Measurements from ENCODE around the gene UBASH3A.
"Not testable (repeated sequence)": the region's sequence is repeated elsewhere in the genome, so short reads cannot be mapped to it uniquely, and the experiment has no call there.

UBASH3A gene

GRCh38 chr21:42390696-42391095 is 13.0 kb upstream of the UBASH3A start:
- DNase-seq (ENCODE audit: low read depth) = no peak

- no peak for DNase-seq (ENCODE audit: low read depth)
Observed at GRCh38 chr21:42391297-42391696, 12.4 kb upstream of the UBASH3A start.

DNA sequence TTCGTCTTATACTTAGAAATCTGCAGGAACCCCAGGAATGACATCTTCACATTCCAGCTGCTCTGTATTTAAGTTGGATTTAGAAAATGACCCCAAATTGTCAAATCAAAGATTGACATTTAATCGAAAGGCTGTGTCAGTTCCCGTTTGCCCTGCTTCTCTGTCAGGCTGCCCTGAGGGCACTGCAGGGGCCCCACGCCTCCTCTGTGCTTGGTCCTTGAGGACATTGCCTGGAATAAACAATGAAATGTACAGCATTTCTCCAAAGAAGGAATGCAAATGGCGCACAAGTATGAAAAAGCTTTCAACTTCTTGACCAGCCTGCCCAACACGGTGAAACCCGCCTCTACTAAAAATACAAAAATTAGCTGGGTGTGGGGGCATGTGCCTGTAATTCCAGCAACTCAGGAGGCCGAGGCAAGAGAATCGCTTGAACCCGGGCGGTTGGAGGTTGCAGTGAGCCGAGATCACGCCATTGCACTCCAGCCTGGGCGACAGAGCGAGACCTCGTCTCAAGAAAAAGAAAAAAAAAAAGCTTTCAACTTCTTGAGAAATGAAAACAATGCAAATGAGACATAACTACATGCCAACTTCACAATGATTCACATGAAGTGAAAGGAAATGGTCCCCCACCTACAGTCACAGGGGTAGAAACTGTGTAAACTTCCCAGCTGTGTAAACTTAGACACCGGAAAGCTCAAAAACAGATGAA is 10.8 kb upstream of the UBASH3A start:
- no peak for DNase-seq (ENCODE audit: low read depth)

- DNase-seq (ENCODE audit: low read depth) = no peak
Observed at GRCh38 chr21:42393443-42393950, 10.2 kb upstream of the UBASH3A start.

DNA sequence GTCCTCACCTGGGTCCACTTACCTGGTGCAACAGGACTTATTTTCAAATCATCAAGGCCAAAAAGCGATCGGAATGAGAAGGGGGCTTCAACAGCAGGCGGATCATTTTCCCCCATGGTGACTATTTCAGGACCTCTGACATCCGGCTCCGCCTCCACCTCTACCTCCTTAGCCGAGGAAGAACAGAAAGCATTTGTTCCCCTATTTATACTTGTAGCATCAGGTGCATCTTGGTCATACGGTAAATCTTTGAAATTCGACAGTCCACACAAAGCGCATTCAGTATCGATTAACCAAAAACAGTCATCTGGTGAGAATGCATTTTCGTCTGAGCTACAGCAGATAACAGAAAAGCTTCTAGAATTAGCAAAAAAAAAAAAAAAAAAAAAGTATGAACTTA is 8.4 kb upstream of the UBASH3A start:
- no peak for DNase-seq (ENCODE audit: low read depth)

DNA sequence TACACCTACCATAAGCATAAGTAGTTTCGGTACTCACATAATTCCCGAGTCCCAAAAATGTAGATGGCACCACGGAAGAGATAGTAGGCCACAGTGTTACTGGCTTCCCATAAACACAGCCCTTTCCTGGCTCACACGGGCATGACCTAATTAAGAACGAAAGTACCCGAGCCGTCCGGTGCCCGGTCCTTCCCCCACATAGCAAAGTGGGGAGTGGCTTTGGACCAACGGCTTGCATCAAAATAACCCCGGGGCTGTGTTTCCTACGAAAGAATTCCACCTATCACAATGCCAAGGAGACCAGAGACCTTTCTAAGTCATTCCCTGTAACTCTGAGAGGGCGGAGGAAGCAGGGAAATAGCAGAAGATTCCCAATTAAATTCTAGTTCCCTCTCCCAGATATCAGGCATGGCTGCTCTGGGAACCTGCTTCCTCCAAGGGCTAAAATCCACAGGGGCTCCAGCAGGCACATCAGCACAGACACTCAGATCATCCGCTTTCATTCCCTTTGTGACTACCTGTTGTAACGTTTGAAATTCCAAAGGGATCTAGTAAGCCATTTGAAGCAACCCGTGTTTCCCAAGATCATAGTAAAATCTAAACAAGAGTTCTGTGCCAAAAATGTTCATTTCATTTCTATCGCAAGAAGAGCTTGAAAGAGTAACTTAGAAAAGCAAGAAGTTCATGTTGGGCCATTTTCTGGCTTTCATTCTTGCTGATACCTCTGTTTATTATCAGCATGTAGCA is 7.6 kb upstream of the UBASH3A start, which contains the start of gene TMPRSS3:
TSS of gene TMPRSS3 (minus strand) at position 148 of the 747 bp plus-strand sequence. CDS start 635 bp downstream, outside the sequence.
- no peak for DNase-seq (ENCODE audit: low read depth)

DNA sequence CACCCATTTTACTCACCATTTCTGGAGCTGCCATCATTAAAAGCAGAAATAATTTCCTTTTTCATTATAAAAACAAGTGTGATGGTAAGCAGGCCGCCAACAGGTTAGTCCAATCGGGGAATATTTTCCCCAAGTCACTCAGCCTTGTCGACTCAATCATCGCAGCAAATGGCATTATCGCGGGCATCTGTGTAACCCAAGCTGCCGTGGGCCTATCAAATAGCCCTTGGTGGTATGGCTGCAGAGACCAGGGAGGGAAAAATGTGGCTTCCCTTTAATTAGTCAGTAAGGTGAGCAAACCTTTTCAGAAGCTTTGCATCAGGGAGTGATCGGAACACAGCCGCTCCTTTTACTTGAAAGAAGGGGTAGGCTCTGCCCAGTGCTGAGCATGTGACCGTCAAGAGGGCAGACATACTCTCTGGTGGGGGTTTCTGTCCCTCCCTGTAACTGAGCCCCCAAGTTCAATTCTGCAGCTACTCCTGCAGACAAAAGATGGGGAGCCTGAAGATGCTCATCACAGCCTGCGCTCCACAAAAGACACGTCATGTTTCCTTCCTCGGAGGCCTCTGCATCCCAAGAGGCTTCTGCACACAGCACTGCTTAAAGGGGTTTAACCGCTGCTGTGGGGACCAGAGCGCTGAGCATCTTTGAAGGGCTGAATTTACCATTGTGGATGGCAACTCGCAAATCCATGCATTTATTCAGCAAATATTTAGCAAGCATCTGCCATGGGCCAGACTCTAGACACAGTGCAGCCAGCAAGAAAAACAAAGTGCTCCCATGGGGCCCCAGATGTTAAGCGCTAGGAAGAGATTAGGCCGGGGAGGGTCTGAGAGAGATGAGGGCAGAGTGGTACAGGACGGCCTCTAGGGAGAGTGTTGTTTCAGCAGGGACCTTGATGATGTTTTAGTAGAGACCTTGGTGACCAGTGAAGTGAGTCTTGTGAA is 6.6 kb upstream of the UBASH3A start:
- DNase-seq (ENCODE audit: low read depth) = no peak

GRCh38 chr21:42397746-42398394 is 5.8 kb upstream of the UBASH3A start:
- no peak for DNase-seq (ENCODE audit: low read depth)

- DNase-seq (ENCODE audit: low read depth) = no peak
Observed at GRCh38 chr21:42398436-42399028, 5.2 kb upstream of the UBASH3A start.

DNA sequence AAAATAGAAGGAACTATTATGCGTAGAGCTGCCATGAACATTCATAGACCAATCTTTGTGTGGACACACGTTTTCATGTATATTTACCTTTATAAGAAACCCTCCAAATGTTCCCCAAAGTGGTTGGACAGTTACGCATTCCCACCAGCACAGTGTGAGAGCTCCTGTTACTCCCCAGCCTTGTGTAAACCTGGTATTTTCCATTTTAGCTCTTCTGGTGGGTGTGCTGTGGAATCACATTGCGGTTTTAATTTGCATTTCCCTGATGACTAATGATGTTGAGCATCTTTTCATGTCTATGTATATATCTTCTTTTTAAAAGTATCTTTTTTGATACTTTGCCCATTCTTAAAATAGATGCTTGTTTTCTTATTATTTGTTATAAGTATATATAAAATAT is 3.2 kb upstream of the UBASH3A start:
- DNase-seq (ENCODE audit: low read depth) = no peak

GRCh38 chr21:42401154-42401553 is 2.5 kb upstream of the UBASH3A start:
- DNase-seq (ENCODE audit: low read depth) = no peak

DNA sequence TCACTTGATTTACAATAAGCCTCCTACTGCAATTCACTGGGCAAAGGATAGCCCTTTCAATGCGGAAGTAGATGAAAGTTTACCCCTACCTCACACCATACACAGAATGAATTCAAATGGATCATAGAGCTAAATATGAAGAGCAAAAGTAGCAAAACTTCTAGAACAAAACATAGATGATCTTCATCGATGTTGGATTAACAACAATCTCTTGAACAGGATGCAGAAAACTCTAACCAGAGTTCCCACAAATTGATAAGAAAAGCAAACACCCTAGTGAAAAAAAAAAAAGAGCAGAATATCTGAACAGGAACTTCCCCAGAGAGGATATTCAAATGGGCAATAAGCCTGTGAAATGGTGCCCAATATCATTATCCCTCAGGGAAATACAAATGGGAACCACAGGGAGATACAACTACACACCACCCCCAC is 1.9 kb upstream of the UBASH3A start:
- DNase-seq (ENCODE audit: low read depth) = no peak

DNA sequence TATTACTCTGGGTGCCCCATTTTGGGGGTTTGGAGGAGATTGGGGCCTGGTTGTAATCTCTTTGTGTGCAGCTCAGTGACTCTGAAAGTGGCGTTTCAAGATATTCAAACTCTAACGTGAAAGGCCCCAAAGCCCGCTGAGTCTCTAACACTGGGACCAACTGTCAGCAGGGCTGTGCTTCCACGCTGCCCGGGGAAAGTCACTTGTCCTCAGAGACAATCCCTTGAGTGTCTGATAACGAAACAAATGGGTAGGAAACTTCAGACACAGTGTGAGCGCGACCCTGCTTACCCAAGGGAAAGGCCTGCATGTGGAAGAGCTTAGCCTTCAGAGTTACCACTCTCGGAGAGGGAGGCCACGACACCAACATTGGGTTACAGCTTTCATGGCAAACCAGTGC is 837 bp downstream of the UBASH3A start:
- DNase-seq (ENCODE audit: low read depth) = no peak

DNA sequence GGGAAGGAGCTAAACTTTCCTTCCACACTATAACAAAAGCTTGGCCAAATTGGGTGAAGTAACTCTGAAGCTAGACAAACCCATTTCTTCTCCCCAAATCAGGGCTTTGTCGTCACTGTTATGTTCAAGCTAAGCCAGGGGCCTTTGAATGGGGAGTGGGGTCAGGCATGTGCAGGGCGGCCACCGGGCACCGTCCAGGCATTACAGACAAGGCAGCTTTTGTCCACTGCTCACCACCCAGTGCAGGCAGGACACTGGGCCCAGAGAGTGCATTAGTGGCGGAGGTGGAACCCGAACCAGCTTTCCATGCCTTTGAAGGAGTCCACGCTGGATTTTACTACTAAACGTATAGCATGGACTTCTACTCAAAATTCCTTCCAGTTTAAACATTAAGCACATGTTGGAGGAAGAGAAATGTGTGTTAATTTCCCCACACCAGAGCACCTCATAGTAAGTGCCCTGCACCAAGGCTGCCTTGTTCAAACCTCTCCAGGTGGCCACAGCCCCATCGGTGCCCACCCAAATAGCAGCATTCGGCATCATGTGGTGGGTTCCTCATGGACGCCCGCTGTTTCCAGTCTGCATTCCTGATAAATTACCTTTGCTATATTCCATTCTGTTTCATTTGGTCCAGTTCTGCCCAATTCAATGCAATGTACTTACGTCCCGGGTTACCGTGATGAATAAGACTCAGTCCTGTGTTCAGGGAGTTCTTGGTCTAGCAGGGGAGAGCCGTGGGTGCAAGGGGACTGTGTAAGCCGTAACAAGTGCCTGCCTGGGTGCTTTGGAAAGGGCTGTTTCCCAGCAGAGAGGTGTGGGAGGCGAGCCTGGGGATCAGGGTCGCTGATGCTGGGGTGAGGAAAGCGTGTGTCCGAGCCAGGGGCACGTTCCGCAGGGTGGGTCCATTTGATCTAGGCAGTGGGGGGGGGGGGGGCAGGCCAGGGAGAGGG is 1.6 kb downstream of the UBASH3A start:
- no peak for DNase-seq (ENCODE audit: low read depth)

DNA sequence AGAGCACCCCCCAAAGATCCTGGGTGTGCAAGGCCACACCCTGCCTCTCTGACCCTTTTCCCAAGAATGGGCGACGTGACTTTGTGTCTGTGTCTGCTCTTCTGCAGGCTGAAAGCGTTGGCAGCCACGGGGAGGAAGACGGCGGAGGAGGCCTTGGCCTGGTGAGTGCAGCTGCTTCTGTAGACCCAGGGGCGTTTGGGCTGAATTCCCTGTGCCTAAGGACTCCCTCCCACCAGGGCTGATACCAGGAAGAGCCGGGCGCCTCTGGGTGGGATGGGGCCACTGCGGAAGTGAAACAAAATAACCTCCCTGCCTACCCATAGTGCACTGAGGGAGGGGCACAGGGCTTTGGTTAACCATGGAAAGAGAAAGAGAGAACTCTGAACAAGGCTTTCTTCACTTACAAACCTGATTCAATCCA is 2.5 kb downstream of the UBASH3A start:
- DNase-seq (ENCODE audit: low read depth) = no peak

- no peak for DNase-seq (ENCODE audit: low read depth)
Observed at GRCh38 chr21:42406866-42407265, 3.2 kb downstream of the UBASH3A start.

DNA sequence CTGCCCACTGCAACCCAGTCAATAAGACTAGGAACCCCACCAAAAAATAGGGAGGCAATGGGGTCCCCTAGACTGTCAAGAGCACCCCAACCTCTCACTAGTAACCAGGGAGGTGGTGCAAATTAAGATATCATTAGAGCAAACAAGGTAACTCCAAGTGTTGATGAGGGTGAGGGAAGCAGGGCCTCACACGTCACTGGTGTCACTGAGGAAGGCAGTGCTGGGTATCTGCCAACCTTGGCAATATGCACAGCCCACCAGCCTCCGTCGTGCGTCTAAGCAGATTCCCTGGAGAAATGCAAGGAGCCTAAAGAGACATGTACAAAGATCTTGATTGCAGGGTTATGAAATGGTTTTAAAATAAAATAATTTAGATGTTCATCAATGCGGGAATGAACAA is 3.8 kb downstream of the UBASH3A start:
- no peak for DNase-seq (ENCODE audit: low read depth)

DNA sequence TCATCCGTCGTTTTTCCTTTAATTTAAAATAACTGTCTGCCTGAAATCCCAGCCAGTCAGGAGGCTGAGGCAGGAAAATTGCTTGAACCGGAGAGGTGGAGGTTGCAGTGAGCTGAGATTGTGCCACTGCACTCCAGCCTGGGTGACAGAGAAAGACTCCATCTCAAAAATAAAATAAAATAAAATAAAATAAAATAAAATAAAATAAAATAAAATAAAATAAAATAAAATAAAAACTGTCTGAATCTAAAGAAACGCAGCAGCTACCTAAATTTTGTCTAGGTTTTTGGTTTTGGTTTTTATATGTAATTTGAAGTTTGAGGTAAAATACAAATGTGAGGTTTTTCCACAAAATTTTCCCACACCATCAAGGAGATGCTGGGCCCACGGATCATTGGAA is 5.0 kb downstream of the UBASH3A start:
- DNase-seq (ENCODE audit: low read depth) = not testable (repeated sequence)

DNA sequence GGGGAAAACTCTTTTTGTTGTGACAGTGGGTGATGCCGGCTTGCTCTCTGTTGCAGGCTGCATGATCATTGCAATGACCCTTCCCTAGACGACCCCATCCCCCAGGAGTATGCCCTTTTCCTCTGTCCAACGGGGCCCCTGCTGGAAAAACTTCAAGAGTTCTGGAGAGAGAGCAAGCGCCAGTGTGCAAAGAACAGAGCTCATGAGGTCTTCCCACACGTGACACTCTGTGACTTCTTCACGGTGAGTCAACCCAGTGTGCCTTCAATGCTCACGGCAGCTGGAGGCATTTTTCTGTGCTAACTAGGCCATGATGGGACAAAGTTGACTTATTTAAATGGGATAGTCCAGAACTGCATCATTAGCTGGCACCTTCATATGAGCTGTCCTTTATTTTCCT is 5.7 kb downstream of the UBASH3A start:
- no peak for DNase-seq (ENCODE audit: low read depth)

Measured in GM04503 (cell line).